CD4-positive, CD25-positive, alpha-beta regulatory T cell (primary cell): Measurements from ENCODE around the gene SPDYE3. TPM values are rescaled to one million over a fixed set of nuclear protein-coding genes. Genes with fewer than 3 reads are reported as not detected.
A peak's percentile ranks its signal among the peaks of the same experiment; 100 is the strongest.
"Not testable (repeated sequence)": the region's sequence is repeated elsewhere in the genome, so short reads cannot be mapped to it uniquely, and the experiment has no call there.

Experiments used
- ATAC-seq, 2 donors: fragments of 150-1000 bp; cut with Tn5 transposase; one replicate each; pipeline ENCODE4 v1.10.0; 2021; ENCODE audit warnings: low read depth in 2 of 2, moderate number of reproducible peaks in 2 of 2, moderate library complexity in 1 of 2
- DNase-seq, 3 donors: peaks; one replicate each; pipeline versions ENCODE4 v3.0.0 to v3.0.0-alpha.2; 2012 to 2022; ENCODE audit warnings: mixed read lengths in 1 of 3
- H3K27ac ChIP-seq: one replicate; pipeline ENCODE4 v1.7.0; 2013; ENCODE audit warnings: mild to moderate bottlenecking, low read length; ENCODE audit not compliant: insufficient read depth, poor library complexity, severe bottlenecking
- H3K27me3 ChIP-seq: one replicate; pipeline ENCODE4 v1.7.0; 2013; ENCODE audit warnings: low read length; ENCODE audit not compliant: control insufficient read depth, insufficient read depth
- H3K36me3 ChIP-seq: one replicate; pipeline ENCODE4 v1.7.0; 2013; ENCODE audit warnings: mild to moderate bottlenecking, low read length, moderate library complexity; ENCODE audit not compliant: control insufficient read depth, insufficient read depth
- H3K4me1 ChIP-seq: 2 replicates; pipeline ENCODE4 v1.7.0; 2013; ENCODE audit warnings: mild to moderate bottlenecking, low read length; ENCODE audit not compliant: insufficient read depth, control insufficient read depth, poor library complexity, severe bottlenecking
- H3K4me3 ChIP-seq: one replicate; pipeline ENCODE4 v1.7.0; 2013; ENCODE audit warnings: low read depth, mild to moderate bottlenecking, low read length, moderate library complexity
- H3K9me3 ChIP-seq, 2 experiments: 1 replicate in 1 of 2; 2 replicates in 1 of 2; pipeline ENCODE4 v1.7.0; 2013; ENCODE audit warnings: low read length in 2 of 2, mild to moderate bottlenecking in 1 of 2, moderate library complexity in 1 of 2; ENCODE audit not compliant: control insufficient read depth in 2 of 2
- H3K27ac Mint-ChIP-seq, 3 donors: one replicate each; pipeline ENCODE4 v1.8.0; 2020 to 2022; ENCODE audit warnings: mild to moderate bottlenecking in 3 of 3, mixed read lengths in 3 of 3, moderate library complexity in 2 of 3
- H3K27me3 Mint-ChIP-seq: one replicate; pipeline ENCODE4 v1.8.0; 2022; ENCODE audit warnings: mild to moderate bottlenecking, mixed read lengths
- H3K36me3 Mint-ChIP-seq: one replicate; pipeline ENCODE4 v1.8.0; 2020; ENCODE audit warnings: mixed read lengths
- H3K4me1 Mint-ChIP-seq, 4 donors: one replicate each; pipeline ENCODE4 v1.8.0; 2020 to 2022; ENCODE audit warnings: mixed read lengths in 4 of 4, mild to moderate bottlenecking in 1 of 4
- H3K4me3 Mint-ChIP-seq, 4 donors: one replicate each; pipeline ENCODE4 v1.8.0; 2020 to 2022; ENCODE audit warnings: mild to moderate bottlenecking in 4 of 4, mixed read lengths in 4 of 4, moderate library complexity in 3 of 4
- H3K9me3 Mint-ChIP-seq, 7 donors: one replicate each; pipeline ENCODE4 v1.8.0; 2020 to 2022; ENCODE audit warnings: mixed read lengths in 7 of 7, mild to moderate bottlenecking in 3 of 7, moderate library complexity in 2 of 7
- polyA plus RNA-seq, 4 donors: library from polyadenylated mRNA; unstranded; fragments of 300-500 nt; fragmentation: Illumina TruSeq; gene quantifications; one replicate each; pipeline ENCODE4 v1.2.3, GENCODE V29; 2021
- total RNA-seq: library from RNA; stranded (reverse); gene quantifications from one replicate; pipeline ENCODE4 v1.2.3, GENCODE V29; 2022

The SPDYE3 gene
- total and polyA plus RNA-seq, 5 donors from 2014 or later: 4.5 to 7.2 (median 6.1) TPM; not detected in 1

DNA sequence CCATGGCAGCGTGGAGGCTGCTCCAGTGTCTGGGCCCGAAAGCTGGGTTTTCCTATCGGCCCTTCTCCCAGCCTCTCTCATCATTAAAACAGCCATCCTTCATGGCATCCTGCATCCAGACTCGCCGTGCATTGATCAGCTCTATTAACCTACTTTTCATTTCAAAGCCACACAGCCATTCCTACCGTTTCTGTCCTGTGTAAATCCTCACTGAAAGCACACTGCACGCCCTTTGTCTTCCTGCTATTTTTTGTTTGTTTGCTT is 8.9 kb upstream of the SPDYE3 start:
- H3K36me3 ChIP-seq, H3K9me3 Mint-ChIP-seq, ATAC-seq, H3K4me1 ChIP-seq, H3K4me3 Mint-ChIP-seq, H3K36me3 Mint-ChIP-seq, H3K27ac ChIP-seq, H3K9me3 ChIP-seq, H3K4me3 ChIP-seq, DNase-seq, H3K4me1 Mint-ChIP-seq, H3K27ac Mint-ChIP-seq, H3K27me3 ChIP-seq, H3K27me3 Mint-ChIP-seq: not testable (repeated sequence)

DNA sequence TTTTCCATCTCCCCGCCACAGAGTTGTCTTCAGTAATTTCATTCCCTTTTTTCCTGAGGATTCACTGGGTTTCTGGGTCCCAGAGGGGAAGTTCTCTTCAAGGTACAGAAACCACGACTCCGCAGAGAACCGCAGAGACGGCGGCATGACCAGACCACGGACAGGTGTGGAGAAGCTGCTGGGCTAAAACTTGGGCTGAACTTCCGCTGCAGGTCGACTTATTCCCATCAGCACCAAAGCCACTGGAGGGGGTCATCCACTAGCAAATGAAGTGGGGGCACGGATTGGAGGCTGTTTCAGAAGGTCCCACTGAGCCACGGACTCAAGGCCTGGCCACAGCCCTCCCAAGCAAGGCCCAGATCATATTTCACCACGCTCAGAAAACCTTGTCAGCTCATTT is 3.0 kb upstream of the SPDYE3 start:
- H3K9me3 Mint-ChIP-seq, H3K27me3 ChIP-seq, H3K36me3 ChIP-seq, H3K27ac Mint-ChIP-seq, H3K4me3 Mint-ChIP-seq, ATAC-seq, DNase-seq, H3K4me1 Mint-ChIP-seq, H3K4me3 ChIP-seq, H3K9me3 ChIP-seq, H3K36me3 Mint-ChIP-seq, H3K4me1 ChIP-seq, H3K27ac ChIP-seq, H3K27me3 Mint-ChIP-seq: not testable (repeated sequence)

GRCh38 chr7:100318329-100318728 is 10.8 kb downstream of the SPDYE3 start:
- H3K27ac Mint-ChIP-seq: peak overlapping the region in 1 of 3 donors; percentile 86
- not testable (repeated sequence) for DNase-seq

GRCh38 chr7:100321648-100322047 is 14.1 kb downstream of the SPDYE3 start:
- H3K4me3 Mint-ChIP-seq, H3K9me3 ChIP-seq, H3K36me3 ChIP-seq, H3K27ac ChIP-seq, H3K9me3 Mint-ChIP-seq, H3K27me3 ChIP-seq, H3K4me3 ChIP-seq, H3K27ac Mint-ChIP-seq, DNase-seq, H3K27me3 Mint-ChIP-seq, ATAC-seq: not testable (repeated sequence)
- peaks cover 10% of the 10 kb centered on the region for H3K36me3 Mint-ChIP-seq
- peaks cover 11% of the 10 kb centered on the region for H3K4me1 ChIP-seq
- H3K4me1 Mint-ChIP-seq: peaks cover 6 to 14% (median 11%) of the 10 kb centered on the region in 4 donors

More at GRCh38 chr7:100318329-100318728, 10.8 kb downstream of the SPDYE3 start:
- not testable (repeated sequence) for H3K27me3 ChIP-seq, H3K9me3 ChIP-seq, ATAC-seq, H3K9me3 Mint-ChIP-seq, H3K27me3 Mint-ChIP-seq, H3K36me3 Mint-ChIP-seq, H3K27ac ChIP-seq, H3K36me3 ChIP-seq, H3K4me3 ChIP-seq
- peaks cover 6 to 11% (median 8%) of the 10 kb centered on the region in 4 donors for H3K4me1 Mint-ChIP-seq
- H3K4me3 Mint-ChIP-seq: peak overlapping the region in 2 of 4 donors; percentile 65 to 74
- peaks cover 11% of the 10 kb centered on the region for H3K4me1 ChIP-seq

- DNase-seq, H3K4me3 Mint-ChIP-seq, H3K9me3 Mint-ChIP-seq, ATAC-seq, H3K27ac ChIP-seq, H3K9me3 ChIP-seq, H3K27me3 ChIP-seq, H3K27me3 Mint-ChIP-seq, H3K27ac Mint-ChIP-seq, H3K4me1 Mint-ChIP-seq, H3K4me3 ChIP-seq, H3K4me1 ChIP-seq: not testable (repeated sequence)
- H3K36me3 Mint-ChIP-seq: peaks cover 17% of the 10 kb centered on the region
- peaks cover 13% of the 10 kb centered on the region for H3K36me3 ChIP-seq
These were observed 16.7 kb downstream of the SPDYE3 start for GRCh38 chr7:100324194-100324593.

- not testable (repeated sequence) for H3K27ac Mint-ChIP-seq, H3K9me3 ChIP-seq, DNase-seq
These were observed 18.2 kb downstream of the SPDYE3 start for GRCh38 chr7:100325671-100326070.

DNA sequence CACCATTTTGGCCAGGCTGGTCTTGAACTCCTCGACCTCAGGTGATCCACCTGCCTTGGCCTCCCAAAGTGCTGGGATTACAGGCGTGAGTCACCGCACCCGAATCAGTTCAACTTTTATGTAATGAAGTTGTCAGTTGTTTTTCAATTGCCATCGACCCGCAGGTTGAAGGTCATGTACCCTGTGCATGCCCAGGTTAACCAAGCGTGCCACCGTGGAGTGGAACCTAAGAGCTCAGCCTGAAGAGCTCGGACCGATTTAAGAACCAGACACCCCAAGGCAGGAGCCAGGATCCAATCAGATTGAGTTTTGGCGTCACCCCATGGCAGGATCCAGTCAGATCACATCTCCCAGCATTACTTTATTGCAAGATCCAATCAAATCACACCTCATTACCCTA is 19.4 kb downstream of the SPDYE3 start:
- not testable (repeated sequence) for H3K4me3 Mint-ChIP-seq, H3K27me3 Mint-ChIP-seq, H3K4me1 ChIP-seq, H3K27me3 ChIP-seq, H3K27ac ChIP-seq, H3K9me3 Mint-ChIP-seq, H3K4me3 ChIP-seq, DNase-seq, H3K27ac Mint-ChIP-seq, H3K9me3 ChIP-seq, H3K4me1 Mint-ChIP-seq, ATAC-seq
- H3K36me3 ChIP-seq: peaks cover 13% of the 10 kb centered on the region
- peaks cover 12% of the 10 kb centered on the region for H3K36me3 Mint-ChIP-seq

More at GRCh38 chr7:100325671-100326070, 18.2 kb downstream of the SPDYE3 start:
- peaks cover 12% of the 10 kb centered on the region for H3K36me3 Mint-ChIP-seq
- peaks cover 13% of the 10 kb centered on the region for H3K36me3 ChIP-seq
- not testable (repeated sequence) for ATAC-seq, H3K27me3 Mint-ChIP-seq, H3K4me1 Mint-ChIP-seq, H3K4me3 ChIP-seq, H3K9me3 Mint-ChIP-seq, H3K4me1 ChIP-seq, H3K27ac ChIP-seq, H3K27me3 ChIP-seq, H3K4me3 Mint-ChIP-seq

GRCh38 chr7:100335566-100336466 is 28.3 kb downstream of the SPDYE3 start:
- not testable (repeated sequence) for H3K9me3 ChIP-seq, H3K36me3 Mint-ChIP-seq, H3K36me3 ChIP-seq, H3K27me3 Mint-ChIP-seq, H3K4me1 ChIP-seq, H3K9me3 Mint-ChIP-seq, H3K27me3 ChIP-seq
- DNase-seq: peak; percentile 85 to 89 (median 88)
- Mint-ChIP-seq H3K27ac (peak overlapping the region; percentile 98 to 99 (median 98)), H3K4me1 (peaks cover 4 to 31% (median 5%) of the 10 kb centered on the region in 4 donors), H3K4me3 (peak overlapping the region; percentile 94 to 97 (median 96))
- Histone ChIP-seq H3K27ac (peak overlapping the region; percentile 96), H3K4me3 (peak overlapping the region; percentile 67)
- ATAC-seq: peak; percentile 88 to 91
